GM18867 (cell line): ENCODE data around the gene DACH1.
"Not testable (repeated sequence)": the region's sequence is repeated elsewhere in the genome, so short reads cannot be mapped to it uniquely, and the experiment has no call there.

Source experiments
- ATAC-seq: cut with Tn5 transposase; IDR thresholded peaks from one replicate; pipeline ENCODE4 v1.9.1; 2021; ENCODE audit warnings: mild to moderate bottlenecking, moderate library complexity; ENCODE audit not compliant: unreplicated experiment

DACH1 gene

DNA sequence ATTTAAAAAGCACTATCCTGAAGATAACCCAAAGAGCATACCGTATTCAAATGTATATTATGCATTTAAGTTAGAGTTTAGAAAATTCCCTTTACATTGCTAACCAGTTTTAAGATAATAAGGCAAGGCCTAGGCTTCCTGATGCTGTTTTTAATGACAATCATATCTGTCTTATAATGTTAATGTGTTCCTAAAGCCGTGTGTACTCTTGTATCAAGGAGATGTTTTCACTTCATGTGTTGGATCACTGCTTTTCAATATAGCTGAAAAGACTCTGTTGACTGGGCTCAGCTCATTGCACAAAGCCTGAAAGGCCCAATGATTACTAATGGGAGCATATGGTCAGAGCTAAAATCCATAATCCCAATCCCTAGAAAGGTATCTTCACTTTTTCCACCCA is 81.6 kb downstream of the DACH1 start:
- no peak for ATAC-seq

DNA sequence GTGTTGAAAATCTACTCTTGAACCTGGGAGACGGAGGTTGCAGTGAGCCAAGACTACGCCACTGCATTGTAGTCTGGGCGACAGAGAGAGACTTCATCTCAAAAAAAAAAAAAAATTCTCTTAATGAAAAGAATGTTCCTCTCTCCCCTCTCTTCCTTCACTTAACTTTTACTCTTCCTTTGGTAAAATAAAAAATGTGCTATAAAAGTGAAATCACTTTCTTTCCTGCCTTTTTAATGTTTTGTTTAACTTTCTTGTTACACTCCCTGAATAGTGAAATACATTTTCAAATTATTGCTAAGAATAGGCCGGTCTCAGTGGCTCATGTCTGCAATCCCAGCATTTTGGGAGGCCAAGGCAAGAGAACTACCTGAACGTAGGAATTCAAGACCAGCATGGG is 86.5 kb downstream of the DACH1 start:
- ATAC-seq, result no peak

DNA sequence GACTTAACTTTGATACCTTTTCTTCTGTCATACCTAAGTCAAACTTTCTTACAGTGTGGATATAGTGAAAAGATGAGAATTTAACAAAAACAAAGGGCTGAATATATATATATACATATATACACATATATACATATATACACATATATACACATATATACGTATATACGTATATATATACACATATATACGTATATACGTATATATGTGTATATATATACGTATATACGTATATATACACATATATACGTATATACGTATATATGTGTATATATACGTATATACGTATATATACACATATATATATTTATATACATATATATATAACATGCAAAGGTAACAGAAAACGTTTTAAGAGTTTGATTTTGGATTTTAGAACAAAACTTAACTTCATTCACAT is 88.0 kb downstream of the DACH1 start:
- ATAC-seq, result not testable (repeated sequence)

DNA sequence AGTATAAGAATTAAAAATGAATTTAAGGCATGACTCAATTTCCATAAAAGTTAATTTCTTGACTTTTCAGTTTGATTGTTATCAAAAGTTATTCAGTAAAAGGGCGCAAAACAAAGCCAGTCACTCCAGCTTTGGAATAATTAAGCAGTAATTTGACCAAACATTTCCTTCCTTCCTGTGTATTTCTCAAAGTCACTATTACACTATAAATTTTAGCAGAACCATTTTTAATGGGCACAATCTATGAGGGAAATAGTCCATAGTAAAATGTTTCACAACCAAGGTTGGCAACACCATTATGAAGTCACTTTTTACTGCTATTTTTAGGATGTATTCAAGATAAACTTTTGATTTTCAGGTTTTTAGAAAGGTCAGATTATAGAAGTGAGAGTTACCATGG is 91.0 kb downstream of the DACH1 start:
- no peak for ATAC-seq

DNA sequence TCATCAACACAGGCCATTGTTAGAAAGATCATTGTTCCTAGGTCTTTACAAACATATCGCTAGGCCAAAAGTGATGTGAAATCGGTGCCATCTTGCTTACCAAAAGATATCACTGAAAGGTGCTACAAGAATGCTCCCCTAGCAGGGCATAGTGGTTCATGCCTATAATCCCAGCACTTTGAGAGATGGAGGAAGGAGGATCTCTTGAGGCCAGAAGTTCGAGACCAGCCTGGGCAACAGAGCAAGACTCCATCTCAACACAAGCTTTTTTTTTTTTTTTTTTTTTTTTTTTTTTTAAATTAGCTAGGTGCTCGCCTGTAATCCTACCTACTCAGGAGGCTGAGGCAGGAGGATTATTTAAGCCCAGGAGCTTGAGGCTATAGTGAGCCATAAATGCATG is 92.1 kb downstream of the DACH1 start:
- ATAC-seq, result no peak

DNA sequence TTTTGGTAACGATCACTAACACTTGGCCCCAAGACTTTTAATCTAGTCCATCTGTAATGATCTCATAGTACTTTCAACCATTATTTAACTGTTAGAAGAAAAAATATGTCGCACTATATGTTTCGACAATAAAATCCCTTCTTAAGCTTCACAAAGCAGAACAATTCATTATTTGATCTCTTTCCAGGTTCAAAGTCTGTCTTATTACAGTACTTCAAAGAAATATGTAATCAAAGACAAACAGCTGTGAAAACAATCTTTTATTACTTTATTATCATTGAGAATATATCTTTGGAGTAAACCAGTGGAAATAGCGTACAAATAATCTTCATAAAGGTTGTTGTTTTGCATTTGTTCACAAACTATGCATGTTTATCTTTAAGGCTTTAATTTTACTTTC is 93.5 kb downstream of the DACH1 start:
- ATAC-seq, result no peak

DNA sequence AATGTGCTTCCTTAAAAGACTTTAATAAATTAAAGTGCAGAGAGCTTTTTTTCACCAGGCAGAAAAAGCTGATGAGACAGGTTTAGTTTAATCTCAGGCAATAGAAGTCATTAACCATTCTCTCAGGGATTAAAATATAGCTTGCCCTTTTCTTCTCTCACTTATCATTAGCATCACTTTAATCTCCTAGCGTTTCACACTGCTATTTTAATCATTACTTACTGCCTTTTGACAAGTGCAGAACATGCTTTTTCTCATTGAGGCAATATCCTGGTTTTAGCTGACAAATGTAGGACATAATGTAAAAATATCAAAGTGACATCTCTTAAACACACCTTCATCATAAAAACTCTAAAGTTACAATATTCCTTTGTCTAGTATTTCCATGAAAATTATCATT is 94.6 kb downstream of the DACH1 start:
- no peak for ATAC-seq

DNA sequence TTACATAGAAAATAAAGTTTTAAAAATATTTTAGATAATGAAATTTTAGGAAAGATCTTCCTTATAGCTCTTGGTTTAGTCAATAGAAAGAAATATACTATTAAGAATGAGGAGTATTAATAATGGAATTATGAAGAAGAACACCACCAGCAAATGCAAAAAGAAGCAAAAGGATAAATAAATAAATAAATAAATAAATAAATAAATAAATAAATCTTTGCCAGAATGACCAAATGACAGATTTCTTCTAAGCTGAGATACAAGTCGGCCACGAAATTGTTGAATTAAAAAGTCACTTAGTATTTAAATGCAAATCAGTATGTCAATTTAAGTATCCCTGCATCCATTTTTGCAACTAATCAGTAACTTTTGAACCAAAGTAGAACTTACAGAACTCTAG is 95.9 kb downstream of the DACH1 start:
- no peak for ATAC-seq

DNA sequence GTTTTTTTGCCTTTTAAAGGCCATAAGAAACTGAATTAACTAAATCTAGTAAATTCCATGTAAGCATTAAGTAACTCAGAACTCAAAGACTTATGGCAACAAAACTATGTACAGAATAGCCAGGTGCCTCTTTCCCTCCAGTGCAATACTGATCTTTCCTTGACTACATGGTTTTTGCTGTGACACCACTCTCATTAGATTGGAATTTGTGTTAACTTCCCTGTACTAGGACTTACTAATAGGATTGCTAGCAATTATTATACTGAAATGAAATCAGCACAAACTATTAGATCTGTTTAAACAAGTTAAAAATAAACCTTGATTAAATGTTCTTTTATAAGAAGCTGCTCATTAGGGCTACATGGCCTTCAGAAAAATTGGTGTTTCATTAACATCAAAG is 96.3 kb downstream of the DACH1 start:
- no peak for ATAC-seq

DNA sequence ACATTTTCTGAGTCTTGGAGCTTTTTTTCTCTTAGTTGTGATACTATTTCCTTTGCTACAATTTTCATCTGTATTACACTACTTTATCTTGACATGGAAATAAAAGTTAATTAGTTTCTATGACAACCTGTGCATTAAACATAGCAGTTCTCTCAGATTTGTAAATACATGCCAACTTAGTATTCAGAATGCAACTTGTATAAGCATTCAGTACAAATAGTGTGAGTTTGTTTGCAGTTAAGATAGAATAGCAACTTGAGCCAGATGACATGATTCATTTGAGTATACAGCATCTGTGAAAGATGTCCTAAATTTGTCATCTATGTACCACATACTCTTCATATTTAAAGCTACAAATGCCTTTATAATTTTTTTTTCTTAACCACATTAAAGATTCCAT is 98.1 kb downstream of the DACH1 start:
- no peak for ATAC-seq

DNA sequence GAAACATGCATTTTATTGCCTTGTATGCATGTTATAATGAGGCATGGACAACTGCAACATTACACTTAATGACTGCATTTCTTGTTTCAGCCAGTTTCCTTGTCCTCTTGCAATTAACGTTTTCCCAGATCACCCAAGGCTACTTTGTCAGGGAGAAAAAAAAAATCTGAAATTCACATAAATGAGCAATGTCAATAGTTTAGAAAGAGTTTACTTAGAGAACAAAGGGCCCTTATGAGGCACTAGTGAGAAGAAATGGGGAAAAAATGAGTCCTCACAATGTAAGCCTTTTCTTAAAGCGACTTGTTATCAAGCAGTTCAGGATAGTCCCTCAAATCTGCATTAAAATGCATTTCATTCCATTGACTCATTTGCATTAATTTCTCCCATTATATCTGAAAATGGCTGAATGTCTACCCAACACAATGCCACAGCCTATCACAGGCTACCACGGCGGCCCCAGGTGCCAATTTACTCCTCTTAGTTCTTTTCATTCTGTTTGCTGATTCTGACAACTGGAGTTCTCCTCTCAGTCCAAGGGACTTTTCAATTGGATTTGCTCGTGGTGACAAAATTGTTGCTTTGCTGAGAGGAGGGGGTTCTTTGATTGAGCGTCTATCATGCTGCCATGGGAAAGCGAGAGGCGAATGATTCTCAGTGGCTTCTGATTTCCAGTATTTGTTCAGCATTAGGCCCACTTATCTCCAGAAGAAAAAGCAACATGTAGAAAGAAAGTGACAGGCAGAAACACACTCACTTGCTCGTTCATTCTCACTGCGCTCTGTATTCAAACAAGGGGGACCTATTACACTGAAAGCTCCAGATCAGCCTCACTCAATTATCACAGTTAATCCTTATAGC is 107.1 kb downstream of the DACH1 start:
- no peak for ATAC-seq

DNA sequence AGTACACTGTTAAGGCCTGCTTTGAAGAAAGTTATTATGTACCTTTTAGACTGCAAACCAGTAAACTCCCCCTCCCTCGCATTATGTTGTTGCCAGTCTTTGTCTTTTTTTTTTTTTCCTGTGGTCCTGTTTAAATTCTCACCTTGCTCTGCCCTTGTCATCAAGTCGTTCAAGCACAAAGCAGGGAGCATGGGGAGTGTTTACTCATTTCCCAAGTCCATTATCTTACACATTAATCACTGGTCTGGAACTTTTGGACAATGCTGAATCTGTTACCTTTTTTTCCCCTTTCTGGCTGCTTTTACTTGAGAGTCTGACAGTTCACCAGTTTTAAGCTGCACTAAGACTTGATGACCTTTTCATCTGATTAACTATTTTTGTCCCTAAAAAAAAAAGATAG is 108.2 kb downstream of the DACH1 start:
- no peak for ATAC-seq

DNA sequence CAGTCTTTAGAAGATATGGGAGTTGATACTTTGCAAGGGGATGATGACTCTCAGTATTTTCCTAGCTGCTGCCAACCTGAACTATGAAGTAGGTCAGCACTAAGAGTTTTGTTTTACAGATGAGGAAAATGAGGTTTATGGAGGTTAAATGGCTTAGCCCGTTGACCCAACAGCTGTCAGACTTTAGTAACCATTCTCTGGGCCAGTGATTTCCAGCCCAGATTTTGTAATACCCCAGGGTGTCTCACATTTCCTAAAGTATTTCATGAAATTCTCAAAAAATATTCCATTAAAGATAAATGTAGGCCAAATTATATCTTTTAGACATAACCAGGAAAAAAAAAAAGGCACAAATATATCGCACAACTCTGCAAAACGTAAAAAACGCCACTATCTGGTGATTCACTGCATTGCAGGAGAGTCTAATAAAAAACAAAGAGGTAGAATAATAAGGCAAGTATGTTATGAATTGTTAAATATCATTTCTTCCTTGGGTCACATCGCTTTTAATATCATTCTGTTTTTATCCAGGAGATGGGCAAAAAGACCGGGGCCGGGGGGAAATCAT is 112.5 kb downstream of the DACH1 start:
- ATAC-seq, result no peak

DNA sequence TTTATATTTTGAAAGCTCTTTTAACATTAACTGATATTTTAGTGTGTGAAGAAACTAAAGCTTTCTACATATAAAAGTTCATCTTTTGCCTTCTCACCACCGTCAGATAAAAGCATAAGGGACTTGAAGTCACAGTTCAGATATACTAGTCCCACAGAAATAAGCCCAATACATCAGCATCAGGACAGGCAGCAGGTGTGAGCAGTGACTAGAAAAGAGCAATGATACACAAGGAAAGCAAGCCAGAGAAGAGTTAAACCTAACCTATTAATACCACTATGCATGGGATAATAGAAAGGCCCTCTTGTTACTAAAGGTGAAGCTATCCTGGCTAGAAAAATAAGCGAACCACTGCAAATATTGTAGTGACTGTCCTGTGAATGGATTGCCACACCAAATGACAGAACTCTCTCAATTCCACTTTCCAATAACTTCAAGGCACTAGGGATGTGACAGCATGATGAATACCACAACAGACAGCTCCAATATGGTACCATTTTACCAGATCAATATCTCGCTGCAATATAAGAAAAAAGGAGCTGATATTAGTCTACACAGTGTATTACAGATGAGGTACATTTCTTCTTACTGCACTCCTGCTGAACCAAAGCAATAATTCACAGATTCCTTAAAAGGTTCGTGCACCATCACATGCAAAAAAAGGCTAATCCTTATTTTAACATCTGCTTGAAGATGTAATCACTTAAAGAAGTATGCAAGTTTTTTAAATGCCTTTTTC is 114.1 kb downstream of the DACH1 start:
- ATAC-seq, result no peak

DNA sequence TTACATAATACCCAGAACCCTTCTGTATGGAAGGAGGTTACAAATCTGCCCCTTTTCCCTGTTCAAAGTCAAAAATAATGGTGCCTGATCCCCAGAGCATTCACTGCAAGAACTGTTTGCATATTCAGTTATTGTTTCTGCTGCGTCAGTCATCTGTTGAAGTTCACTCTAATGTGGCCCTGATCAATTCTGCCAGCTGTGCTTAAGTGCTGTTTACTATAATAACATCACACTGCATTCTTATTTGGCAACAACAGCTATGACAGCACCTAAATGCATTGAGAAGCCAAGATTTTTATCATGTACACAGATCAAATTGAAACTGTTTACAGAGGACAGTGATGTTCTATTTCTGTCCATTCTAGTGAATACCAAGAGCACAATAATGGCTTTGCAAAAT is 115.9 kb downstream of the DACH1 start:
- no peak for ATAC-seq

DNA sequence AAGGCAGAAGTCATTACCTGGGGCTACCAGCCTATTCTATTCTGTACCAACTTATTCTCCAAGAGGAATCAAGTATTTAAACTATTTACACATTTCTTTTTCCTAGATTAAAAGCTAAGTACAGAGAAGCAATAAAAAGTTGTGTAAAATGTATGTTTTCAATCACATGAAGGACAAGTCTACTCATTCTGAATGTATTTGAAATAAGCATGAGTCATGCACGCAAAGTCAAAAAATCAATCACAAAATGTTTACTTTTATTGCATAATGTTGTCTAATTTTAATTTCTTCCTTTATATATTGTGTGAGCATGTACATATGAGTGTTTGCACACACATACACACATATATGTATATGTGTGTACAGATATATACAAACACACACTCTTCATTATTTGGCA is 136.7 kb downstream of the DACH1 start:
- no peak for ATAC-seq

DNA sequence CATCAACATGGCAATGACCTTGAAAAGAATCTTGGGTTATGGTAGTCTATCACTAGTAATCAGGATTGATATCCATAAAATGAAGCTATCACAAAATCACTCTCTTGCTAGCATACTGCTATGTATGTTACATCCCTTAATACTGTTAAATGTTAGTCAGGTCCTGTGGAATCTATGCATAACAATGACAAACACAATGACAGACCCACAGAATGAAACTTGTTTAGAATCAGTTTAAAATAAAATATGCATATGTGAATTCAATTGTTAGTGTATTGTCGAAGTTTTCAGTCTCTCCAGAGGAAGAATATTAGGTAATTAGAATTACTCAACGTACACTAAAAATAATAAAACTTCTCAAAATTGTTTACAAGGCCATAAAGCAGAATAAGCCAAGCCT is 137.6 kb downstream of the DACH1 start:
- ATAC-seq, result no peak

DNA sequence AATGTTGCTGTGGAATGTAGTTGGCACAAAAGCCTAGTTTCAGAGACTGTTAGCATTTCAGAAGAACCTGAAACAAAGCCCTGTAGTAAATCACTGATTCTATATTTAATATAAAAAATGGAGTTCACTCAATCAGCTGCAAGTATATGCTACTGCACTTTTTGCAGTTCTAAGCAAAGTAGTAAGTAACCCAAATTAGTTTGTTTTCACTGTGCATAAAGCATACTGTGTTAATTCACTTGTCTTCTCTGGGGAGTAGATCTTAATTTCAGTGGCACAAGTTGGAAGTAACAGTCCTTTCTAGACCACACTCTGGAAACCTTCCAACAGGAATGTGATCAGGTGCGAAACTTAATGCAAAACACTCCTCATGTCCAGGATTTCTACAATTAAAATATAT is 139.3 kb downstream of the DACH1 start:
- no peak for ATAC-seq

DNA sequence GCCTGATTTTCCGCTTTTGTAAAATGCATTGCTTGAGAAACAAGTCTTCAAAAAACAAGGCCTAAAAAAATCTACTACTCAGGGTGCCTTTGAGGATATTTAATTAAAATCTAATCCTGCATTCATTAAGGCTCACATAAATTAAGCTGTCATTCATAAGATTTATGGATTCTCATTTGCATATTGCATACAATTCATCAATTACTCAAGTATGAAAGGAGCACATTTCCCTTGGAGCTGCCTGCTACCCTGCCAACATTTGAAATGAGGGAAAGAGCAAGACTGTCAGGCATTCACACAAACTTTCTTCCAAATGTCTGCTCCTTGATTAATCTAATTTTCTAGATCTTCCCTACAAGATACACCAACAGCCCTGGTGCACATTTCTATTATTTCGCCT is 140.0 kb downstream of the DACH1 start:
- ATAC-seq, result no peak

DNA sequence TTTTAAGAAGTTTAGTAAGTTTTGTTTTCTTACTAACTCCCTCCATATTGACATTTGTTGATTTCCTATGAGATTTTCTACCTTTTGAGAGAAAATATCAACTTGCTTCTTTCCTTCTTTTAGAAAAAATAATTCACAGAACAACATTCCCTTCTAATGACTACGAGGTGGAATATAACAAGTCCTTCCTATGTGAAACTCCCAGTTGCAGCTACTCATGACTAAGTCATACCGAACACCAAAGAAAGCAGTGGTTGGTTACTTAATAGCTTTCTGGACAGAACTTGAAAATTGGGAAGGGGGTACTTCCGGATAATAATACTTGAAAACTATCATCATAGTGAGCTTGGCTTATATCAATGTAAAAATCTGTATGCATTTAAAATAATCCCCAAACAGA is 144.8 kb downstream of the DACH1 start:
- ATAC-seq, result no peak

DNA sequence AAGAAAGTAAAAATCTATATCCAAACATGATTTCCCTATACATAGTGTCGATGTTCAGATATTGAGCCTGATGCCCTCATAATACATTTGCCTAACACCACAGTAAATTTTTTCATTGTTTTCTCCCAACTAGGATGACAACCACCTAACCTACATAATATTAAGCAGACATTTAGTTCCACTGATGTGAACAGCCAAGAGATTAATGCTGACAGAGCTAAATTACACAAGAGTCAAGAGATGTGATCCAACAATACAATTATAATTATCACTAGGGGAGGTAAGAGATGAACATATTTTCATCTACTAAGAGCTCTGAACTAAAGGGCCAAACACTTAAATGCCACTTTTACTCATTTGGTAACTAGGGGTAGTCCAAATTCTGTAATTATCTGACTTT is 145.9 kb downstream of the DACH1 start:
- no peak for ATAC-seq

DNA sequence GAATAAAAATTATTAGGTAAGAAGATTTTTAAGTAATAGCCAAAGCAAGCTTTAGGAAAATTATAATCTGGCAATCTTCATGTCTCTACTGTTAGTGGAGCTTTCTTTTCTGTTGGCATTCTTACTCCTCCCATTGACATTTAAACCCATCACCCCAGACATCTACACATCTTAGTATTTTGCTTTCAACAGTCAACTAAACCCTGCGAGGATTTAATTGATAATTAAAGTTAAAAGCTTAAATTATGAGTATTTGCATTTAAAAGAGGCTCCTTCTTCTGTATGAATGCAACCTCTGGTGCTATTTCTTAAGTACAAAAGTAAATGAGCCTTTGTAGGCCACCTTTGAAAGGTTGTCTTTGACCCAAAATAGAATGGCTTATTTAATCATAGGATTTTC is 148.1 kb downstream of the DACH1 start:
- no peak for ATAC-seq
